ENCODE results near the gene ZC2HC1B. TPM values are rescaled to one million over a fixed set of nuclear protein-coding genes. Genes with fewer than 3 reads are reported as not detected.

ZC2HC1B gene
- total and polyA plus RNA-seq, 2 donors from 2014 or later = not detected

DNA sequence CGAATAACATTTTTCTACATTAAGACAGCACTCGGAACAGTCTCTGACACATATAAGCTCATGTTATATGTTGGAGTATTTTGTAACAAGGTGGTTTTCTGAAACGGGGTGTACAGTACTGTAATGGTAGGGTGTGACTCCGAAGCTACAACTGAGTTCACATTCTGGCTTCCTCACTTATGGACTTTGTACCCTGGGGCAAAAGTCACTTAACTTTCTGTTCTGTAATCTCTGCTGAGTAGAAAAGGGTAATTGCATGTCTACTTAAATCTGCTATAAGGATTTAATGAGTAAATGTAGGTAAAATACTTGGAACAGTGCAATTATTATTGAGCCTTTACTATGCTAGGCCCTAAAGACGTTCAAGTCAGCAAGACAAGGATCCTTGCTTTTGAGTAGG is 25.9 kb upstream of the ZC2HC1B start:
- FAIRE-seq = no peak
- no peaks in the 10 kb centered on the region for H3K27me3 ChIP-seq (ENCODE audit: control insufficient read depth, insufficient read depth, low read length)
- intact Hi-C loops (cut with DNase I) = no loop called here
- DNase-seq = no peak
- H3K9ac ChIP-seq (ENCODE audit: low read length in 3 of 3) = no peak overlapping the region
- TF ChIP-seq, protein P1, sequence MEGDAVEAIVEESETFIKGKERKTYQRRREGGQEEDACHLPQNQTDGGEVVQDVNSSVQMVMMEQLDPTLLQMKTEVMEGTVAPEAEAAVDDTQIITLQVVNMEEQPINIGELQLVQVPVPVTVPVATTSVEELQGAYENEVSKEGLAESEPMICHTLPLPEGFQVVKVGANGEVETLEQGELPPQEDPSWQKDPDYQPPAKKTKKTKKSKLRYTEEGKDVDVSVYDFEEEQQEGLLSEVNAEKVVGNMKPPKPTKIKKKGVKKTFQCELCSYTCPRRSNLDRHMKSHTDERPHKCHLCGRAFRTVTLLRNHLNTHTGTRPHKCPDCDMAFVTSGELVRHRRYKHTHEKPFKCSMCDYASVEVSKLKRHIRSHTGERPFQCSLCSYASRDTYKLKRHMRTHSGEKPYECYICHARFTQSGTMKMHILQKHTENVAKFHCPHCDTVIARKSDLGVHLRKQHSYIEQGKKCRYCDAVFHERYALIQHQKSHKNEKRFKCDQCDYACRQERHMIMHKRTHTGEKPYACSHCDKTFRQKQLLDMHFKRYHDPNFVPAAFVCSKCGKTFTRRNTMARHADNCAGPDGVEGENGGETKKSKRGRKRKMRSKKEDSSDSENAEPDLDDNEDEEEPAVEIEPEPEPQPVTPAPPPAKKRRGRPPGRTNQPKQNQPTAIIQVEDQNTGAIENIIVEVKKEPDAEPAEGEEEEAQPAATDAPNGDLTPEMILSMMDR (IDR thresholded peaks at IDR 0.05; ENCODE audit: borderline replicate concordance, extremely low read depth, insufficient read depth) = no peak
- H3K36me3 ChIP-seq (ENCODE audit: control insufficient read depth in 2 of 3, insufficient read depth in 3 of 3, low read length in 3 of 3) = no peaks in the 10 kb centered on the region
- H3K4me1 ChIP-seq (ENCODE audit: control insufficient read depth in 2 of 3, insufficient read depth in 2 of 3, low read depth in 1 of 3, low read length in 3 of 3) = no peaks in the 10 kb centered on the region
- no peak overlapping the region for H3K4me3 ChIP-seq (ENCODE audit: low read length in 3 of 3)
- H3K27ac ChIP-seq (ENCODE audit: low read depth in 2 of 2, low read length in 2 of 2) = no peak overlapping the region
- H3K9me3 ChIP-seq (ENCODE audit: control insufficient read depth in 2 of 3, insufficient read depth in 1 of 3, low read length in 3 of 3) = no peaks in the 10 kb centered on the region

DNA sequence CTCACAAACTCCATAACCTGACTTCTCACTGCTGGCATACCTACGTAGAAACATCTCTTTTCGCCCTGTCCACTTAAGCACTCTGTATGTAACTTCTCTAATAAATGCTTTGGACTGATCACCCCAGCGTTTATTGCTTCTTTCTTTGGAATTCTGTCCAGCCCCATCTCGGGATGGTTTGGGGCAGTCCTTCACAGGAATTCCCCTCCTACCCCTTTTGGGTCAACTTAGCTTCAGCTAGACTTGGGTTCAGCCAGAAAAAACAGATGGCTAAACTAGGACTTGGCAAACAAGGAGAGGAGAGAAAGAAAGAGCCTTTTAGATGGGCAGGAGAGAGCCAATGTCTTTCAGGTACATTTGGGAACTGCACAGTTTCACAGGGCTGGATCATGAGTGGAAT is 25.1 kb upstream of the ZC2HC1B start:
- Histone ChIP-seq H3K36me3 (ENCODE audit: control insufficient read depth in 2 of 3, insufficient read depth in 3 of 3, low read length in 3 of 3) (no peaks in the 10 kb centered on the region), H3K9ac (ENCODE audit: low read length in 3 of 3) (no peak overlapping the region), H3K27ac (ENCODE audit: low read depth in 2 of 2, low read length in 2 of 2) (no peak overlapping the region), H3K4me3 (ENCODE audit: low read length in 3 of 3) (no peak overlapping the region), H3K4me1 (ENCODE audit: control insufficient read depth in 2 of 3, insufficient read depth in 2 of 3, low read depth in 1 of 3, low read length in 3 of 3) (peaks cover 0 to 4% (median 4%) of the 10 kb centered on the region in 3 donors), H3K27me3 (ENCODE audit: control insufficient read depth, insufficient read depth, low read length) (no peaks in the 10 kb centered on the region), H3K9me3 (ENCODE audit: control insufficient read depth in 2 of 3, insufficient read depth in 1 of 3, low read length in 3 of 3) (no peaks in the 10 kb centered on the region)
- TF ChIP-seq, protein P1 (IDR thresholded peaks at IDR 0.05; ENCODE audit: borderline replicate concordance, extremely low read depth, insufficient read depth) = no peak
- DNase-seq (peak in 1 of 5 donors; percentile 12), FAIRE-seq (no peak)
- intact Hi-C loops (cut with DNase I) = no loop called here

DNA sequence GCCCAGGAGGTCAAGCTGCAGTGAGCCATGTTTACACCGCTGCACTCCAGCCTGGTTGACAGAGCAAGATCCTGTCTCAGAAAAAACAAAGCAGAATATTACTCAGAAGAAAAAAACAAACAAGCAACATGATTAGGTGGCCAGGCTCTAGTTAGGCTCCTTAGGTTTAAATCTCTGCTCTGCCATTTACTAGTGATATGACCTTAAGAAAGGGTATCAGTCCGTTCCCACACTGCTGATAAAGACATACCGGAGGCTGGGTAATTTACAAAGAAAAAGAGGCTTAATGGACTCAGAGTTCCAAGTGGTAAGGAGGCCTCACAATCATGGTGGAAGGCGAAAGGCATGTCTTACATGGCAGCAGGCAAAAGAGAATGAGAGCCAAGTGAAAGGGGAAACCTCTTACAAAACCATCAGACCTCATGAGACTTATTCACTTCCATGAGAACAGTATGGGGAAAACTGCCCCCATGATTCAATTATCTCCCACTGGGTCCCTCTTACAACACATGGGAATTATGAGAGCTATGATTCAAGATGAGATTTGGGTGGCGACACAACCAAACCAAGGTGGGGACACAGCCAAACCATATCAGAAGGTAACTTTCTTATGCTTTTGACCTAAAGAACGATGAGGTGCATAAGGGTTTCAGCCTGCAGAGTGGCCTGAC is 23.5 kb upstream of the ZC2HC1B start:
- H3K4me3 ChIP-seq (ENCODE audit: low read length in 3 of 3) = no peak overlapping the region
- peaks cover 0 to 6% (median 4%) of the 10 kb centered on the region in 3 donors for H3K4me1 ChIP-seq (ENCODE audit: control insufficient read depth in 2 of 3, insufficient read depth in 2 of 3, low read depth in 1 of 3, low read length in 3 of 3)
- H3K27me3 ChIP-seq (ENCODE audit: control insufficient read depth, insufficient read depth, low read length) = no peaks in the 10 kb centered on the region
- intact Hi-C loops (cut with DNase I) = no loop called here
- DNase-seq = no peak
- no peak overlapping the region for H3K27ac ChIP-seq (ENCODE audit: low read depth in 2 of 2, low read length in 2 of 2)
- peaks cover 0 to 11% (median 3%) of the 10 kb centered on the region in 3 donors for H3K36me3 ChIP-seq (ENCODE audit: control insufficient read depth in 2 of 3, insufficient read depth in 3 of 3, low read length in 3 of 3)
- H3K9ac ChIP-seq (ENCODE audit: low read length in 3 of 3) = no peak overlapping the region
- TF ChIP-seq, protein P1 (IDR thresholded peaks at IDR 0.05; ENCODE audit: borderline replicate concordance, extremely low read depth, insufficient read depth) = no peak
- H3K9me3 ChIP-seq (ENCODE audit: control insufficient read depth in 2 of 3, insufficient read depth in 1 of 3, low read length in 3 of 3) = no peaks in the 10 kb centered on the region
- no peak for FAIRE-seq
